ENCODE data around the gene CYP2U1.

Gene CYP2U1

DNA sequence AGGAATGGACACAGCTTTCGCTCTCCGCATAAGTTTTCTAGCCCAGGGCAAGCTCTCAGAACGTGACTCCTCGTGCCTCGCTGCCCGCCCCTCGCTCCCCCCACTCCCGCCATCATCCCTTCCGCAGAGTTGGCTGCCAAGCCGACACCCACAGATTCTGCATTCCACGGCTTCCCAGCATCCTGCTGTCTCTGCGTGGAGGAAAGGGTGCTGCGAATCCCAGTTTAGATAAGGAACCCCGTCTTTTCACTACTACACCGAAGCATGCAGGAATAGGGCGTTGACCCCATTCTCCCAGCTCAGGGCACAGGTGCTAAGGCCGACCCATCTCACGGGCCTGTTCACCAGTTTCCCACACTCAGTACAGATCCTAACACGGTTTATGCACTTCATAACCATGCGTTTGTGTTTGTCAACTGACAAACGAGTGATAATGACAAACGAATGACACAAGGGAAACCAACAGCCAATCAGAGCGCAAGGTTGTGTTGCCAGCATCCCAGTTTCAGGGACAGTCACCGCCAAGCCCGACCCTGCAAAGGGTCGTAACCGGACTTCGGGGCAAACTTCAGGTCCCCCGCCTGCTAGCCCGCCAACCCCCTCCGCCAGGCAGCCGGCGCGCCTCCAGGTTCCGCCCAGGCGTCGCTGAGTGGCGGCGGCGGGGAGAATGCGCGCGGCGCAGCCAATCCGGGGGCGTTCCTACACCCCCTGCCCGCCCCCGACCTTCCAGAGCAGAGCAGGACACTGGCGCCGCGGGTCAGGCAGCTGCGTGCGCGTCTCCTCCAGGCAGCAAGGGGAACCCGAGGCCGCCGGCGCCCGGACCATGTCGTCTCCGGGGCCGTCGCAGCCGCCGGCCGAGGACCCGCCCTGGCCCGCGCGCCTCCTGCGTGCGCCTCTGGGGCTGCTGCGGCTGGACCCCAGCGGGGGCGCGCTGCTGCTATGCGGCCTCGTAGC, at the start of gene CYP2U1:
Gene CYP2U1, plus strand, starts transcription at position 729 of the 954 bp plus-strand sequence. Its CDS starts 95 bp downstream, at position 824.
- Histone ChIP-seq H3K27me3 (ENCODE audit: insufficient read depth, low read length) (no peaks in the 10 kb centered on the region), H3K4me1 (ENCODE audit: insufficient read depth, low read length, severe bottlenecking) (peaks cover 27% of the 10 kb centered on the region), H3F3A (ENCODE audit: insufficient read depth, low read length) (no peaks in the 10 kb centered on the region), H4K20me1 (ENCODE audit: insufficient read depth, low read length) (no peaks in the 10 kb centered on the region), H3K4me3 (ENCODE audit: low read depth, low read length, poor library complexity, severe bottlenecking) (peak within 1 kb of the TSS; percentile 73), H3K9me3 (ENCODE audit: low read length) (no peaks in the 10 kb centered on the region), H3K79me2 (ENCODE audit: insufficient read depth, low read length) (no peaks in the 10 kb centered on the region), H2AFZ (ENCODE audit: low read length) (peak within 1 kb of the TSS; percentile 9; the same call in 1 of the 2 replicates), H3K9ac (ENCODE audit: low read length) (peak within 1 kb of the TSS; percentile 70), H3K4me2 (ENCODE audit: low read length) (peak within 1 kb of the TSS; percentile 75), H3K36me3 (ENCODE audit: insufficient read depth, low read length) (peaks cover 2% of the 10 kb centered on the region; the same call in 1 of the 2 replicates), H3K9me2 (ENCODE audit: low read depth, low read length) (no peaks in the 10 kb centered on the region), H3K27ac (ENCODE audit: low read depth, low read length, poor library complexity, severe bottlenecking) (peak within 1 kb of the TSS; percentile 12)
- no peak for TF ChIP-seq EZH2 (IDR thresholded peaks at IDR 0.05; ENCODE audit: borderline replicate concordance, low read length)
- TF ChIP-seq, protein P1, sequence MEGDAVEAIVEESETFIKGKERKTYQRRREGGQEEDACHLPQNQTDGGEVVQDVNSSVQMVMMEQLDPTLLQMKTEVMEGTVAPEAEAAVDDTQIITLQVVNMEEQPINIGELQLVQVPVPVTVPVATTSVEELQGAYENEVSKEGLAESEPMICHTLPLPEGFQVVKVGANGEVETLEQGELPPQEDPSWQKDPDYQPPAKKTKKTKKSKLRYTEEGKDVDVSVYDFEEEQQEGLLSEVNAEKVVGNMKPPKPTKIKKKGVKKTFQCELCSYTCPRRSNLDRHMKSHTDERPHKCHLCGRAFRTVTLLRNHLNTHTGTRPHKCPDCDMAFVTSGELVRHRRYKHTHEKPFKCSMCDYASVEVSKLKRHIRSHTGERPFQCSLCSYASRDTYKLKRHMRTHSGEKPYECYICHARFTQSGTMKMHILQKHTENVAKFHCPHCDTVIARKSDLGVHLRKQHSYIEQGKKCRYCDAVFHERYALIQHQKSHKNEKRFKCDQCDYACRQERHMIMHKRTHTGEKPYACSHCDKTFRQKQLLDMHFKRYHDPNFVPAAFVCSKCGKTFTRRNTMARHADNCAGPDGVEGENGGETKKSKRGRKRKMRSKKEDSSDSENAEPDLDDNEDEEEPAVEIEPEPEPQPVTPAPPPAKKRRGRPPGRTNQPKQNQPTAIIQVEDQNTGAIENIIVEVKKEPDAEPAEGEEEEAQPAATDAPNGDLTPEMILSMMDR (IDR thresholded peaks at IDR 0.05; ENCODE audit: low read length) = no peak

DNA sequence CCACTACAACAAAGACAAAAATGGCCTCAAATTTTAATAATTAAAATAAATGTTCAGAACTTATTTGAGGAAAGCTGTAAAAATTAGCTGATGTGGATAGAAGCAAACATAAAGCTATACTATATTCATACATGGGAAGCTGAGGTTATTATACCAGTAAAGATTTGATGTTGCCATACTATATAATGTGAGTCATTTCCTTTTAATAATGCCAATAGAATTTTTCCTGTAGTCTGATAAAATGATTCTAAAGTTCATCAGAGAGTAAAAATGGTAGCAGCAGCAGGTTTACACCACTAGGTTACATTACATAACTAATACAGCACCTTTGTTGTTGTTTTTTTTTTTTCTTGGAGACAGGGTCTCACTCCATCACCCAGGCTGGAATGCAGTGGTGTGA, 45.5 kb upstream of the CYP2U1 start:
- Histone ChIP-seq H3K79me2 (ENCODE audit: insufficient read depth, low read length) (no peaks in the 10 kb centered on the region), H3K9me3 (ENCODE audit: low read length) (peaks cover 7% of the 10 kb centered on the region), H3K4me2 (ENCODE audit: low read length) (no peak overlapping the region), H3K27ac (ENCODE audit: low read depth, low read length, poor library complexity, severe bottlenecking) (no peak overlapping the region), H2AFZ (ENCODE audit: low read length) (no peak overlapping the region), H3K9me2 (ENCODE audit: low read depth, low read length) (no peaks in the 10 kb centered on the region), H3F3A (ENCODE audit: insufficient read depth, low read length) (no peaks in the 10 kb centered on the region), H3K9ac (ENCODE audit: low read length) (no peak overlapping the region), H3K4me3 (ENCODE audit: low read depth, low read length, poor library complexity, severe bottlenecking) (no peak overlapping the region), H3K4me1 (ENCODE audit: insufficient read depth, low read length, severe bottlenecking) (no peaks in the 10 kb centered on the region), H3K27me3 (ENCODE audit: insufficient read depth, low read length) (no peaks in the 10 kb centered on the region), H3K36me3 (ENCODE audit: insufficient read depth, low read length) (no peaks in the 10 kb centered on the region), H4K20me1 (ENCODE audit: insufficient read depth, low read length) (no peaks in the 10 kb centered on the region)
- TF ChIP-seq EZH2 (IDR thresholded peaks at IDR 0.05; ENCODE audit: borderline replicate concordance, low read length) = no peak
- TF ChIP-seq, protein P1 (IDR thresholded peaks at IDR 0.05; ENCODE audit: low read length) = no peak

DNA sequence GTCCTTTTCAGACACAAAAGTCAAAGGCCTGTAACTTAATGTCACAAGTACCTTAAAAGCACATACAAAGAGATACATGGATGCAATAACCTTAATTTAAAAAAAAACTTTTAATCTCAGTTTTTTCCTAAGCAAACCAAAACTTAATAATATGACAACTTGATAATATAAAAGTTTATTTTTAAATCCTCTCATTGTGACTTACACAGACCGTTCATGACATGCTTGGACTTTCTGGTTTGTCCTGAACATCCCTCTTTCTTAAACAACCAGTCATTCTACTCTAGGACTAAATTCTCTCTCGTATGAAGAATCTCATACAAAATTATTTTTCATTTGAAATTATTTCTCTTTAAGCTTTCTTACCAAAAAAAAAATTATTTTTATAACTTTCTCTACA, 43.1 kb upstream of the CYP2U1 start:
- TF ChIP-seq, protein P1 (IDR thresholded peaks at IDR 0.05; ENCODE audit: low read length) = no peak
- TF ChIP-seq EZH2 (IDR thresholded peaks at IDR 0.05; ENCODE audit: borderline replicate concordance, low read length) = no peak
- Histone ChIP-seq H3K4me1 (ENCODE audit: insufficient read depth, low read length, severe bottlenecking) (no peaks in the 10 kb centered on the region), H3K9me2 (ENCODE audit: low read depth, low read length) (no peaks in the 10 kb centered on the region), H3K4me2 (ENCODE audit: low read length) (no peak overlapping the region), H4K20me1 (ENCODE audit: insufficient read depth, low read length) (no peaks in the 10 kb centered on the region), H3K36me3 (ENCODE audit: insufficient read depth, low read length) (no peaks in the 10 kb centered on the region), H3K27me3 (ENCODE audit: insufficient read depth, low read length) (no peaks in the 10 kb centered on the region), H3K27ac (ENCODE audit: low read depth, low read length, poor library complexity, severe bottlenecking) (no peak overlapping the region), H3K9me3 (ENCODE audit: low read length) (peaks cover 7% of the 10 kb centered on the region), H2AFZ (ENCODE audit: low read length) (no peak overlapping the region), H3K9ac (ENCODE audit: low read length) (no peak overlapping the region), H3F3A (ENCODE audit: insufficient read depth, low read length) (no peaks in the 10 kb centered on the region), H3K79me2 (ENCODE audit: insufficient read depth, low read length) (no peaks in the 10 kb centered on the region), H3K4me3 (ENCODE audit: low read depth, low read length, poor library complexity, severe bottlenecking) (no peak overlapping the region)
